ENCODE results near the gene CREG1.

DNA sequence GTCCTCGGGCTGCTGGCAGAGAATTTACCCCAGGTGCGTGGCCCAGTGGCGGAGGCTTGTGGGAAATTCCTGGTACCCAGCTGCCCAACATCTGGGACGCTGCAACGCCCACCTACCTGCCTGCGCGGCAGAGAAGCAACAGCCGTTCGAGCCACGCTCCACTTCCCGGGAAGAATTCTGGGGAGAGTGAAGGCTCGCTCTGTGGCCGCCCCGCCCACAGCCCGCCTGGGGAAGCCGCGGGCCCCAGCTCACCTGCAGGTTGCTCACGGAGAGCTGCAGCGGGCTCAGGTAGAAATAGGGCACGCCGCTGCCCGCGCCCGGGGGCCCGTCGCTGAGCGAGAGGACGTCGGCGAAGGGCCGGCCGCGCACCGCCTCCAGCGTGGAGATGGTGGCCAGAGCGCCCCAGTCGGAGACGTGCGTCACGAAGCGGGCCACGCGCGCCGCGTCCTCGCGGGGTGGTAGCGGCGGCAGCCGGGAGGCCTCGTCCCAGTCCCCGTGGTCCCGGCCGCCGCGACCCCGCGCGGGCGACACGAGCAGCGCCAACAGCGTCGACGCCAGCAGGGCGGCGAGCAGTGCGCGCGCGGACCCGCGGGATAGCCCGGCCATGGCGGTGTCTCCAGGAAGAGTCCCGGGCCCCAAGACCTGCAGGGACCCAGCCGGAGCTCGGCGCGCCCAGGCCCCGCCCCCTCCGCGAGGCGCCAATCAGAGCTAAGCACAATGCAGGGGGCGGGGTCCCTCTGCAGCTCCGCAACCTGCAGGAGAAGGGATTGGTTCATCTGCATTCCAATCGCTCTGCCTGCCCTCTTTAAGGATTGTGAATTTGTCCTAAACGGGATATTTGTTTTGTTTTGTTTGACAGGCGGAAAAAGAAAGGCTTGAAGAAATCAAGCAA lies at the start of gene CREG1:
- peak; percentile 99 for TF ChIP-seq POLR2A (IDR thresholded peaks at IDR 0.05)
- TF ChIP-seq, protein P1, sequence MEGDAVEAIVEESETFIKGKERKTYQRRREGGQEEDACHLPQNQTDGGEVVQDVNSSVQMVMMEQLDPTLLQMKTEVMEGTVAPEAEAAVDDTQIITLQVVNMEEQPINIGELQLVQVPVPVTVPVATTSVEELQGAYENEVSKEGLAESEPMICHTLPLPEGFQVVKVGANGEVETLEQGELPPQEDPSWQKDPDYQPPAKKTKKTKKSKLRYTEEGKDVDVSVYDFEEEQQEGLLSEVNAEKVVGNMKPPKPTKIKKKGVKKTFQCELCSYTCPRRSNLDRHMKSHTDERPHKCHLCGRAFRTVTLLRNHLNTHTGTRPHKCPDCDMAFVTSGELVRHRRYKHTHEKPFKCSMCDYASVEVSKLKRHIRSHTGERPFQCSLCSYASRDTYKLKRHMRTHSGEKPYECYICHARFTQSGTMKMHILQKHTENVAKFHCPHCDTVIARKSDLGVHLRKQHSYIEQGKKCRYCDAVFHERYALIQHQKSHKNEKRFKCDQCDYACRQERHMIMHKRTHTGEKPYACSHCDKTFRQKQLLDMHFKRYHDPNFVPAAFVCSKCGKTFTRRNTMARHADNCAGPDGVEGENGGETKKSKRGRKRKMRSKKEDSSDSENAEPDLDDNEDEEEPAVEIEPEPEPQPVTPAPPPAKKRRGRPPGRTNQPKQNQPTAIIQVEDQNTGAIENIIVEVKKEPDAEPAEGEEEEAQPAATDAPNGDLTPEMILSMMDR (IDR thresholded peaks at IDR 0.05): peak in 1 of 4 donors; percentile 5

Data from right lobe of liver (tissue), 4 donors.